OCI-LY7 (cell line): ENCODE measurements around the gene CIAO2B. TPM values are rescaled to one million over a fixed set of nuclear protein-coding genes. Genes with fewer than 3 reads are reported as not detected.
"Not testable (repeated sequence)": the region's sequence is repeated elsewhere in the genome, so short reads cannot be mapped to it uniquely, and the experiment has no call there.

Source experiments
- BruUV-seq: library from RNA; stranded (reverse); fragments of 400-500 nt; replicated peaks from 2 replicates; lab custom pipeline; 2021; lab: Mats Ljungman, UMichigan
- CTCF ChIA-PET: fragments of 300-600 bp; sonication (Branson Sonifier 250); formaldehyde crosslinking; loops from one replicate; lab custom pipeline; 2022; ENCODE audit warnings: antibody characterized with exemption; ENCODE audit not compliant: unreplicated experiment; lab: Charles Lee
- POLR2A ChIA-PET: fragments of 300-600 bp; sonication (Branson Sonifier 250); formaldehyde crosslinking; loops from one replicate; lab custom pipeline; 2022; ENCODE audit warnings: antibody characterized with exemption; lab: Charles Lee
- DNase-seq: peaks from one replicate; pipeline ENCODE4 v3.0.0-alpha.2; 2015; ENCODE audit warnings: low spot score
- H2AFZ ChIP-seq: fragments of 200-600 bp; sonication (generic), shearing (Covaris generic); 2 replicates; pipeline ENCODE4 v1.6.1; 2014; ENCODE audit warnings: mild to moderate bottlenecking, antibody characterized with exemption, low read length, moderate library complexity
- H3K27ac ChIP-seq: fragments of 200-600 bp; sonication (generic); 2 replicates; pipeline ENCODE4 v1.5.1; 2014; ENCODE audit warnings: mixed run types, low read depth, mild to moderate bottlenecking, moderate library complexity, low read length, inconsistent platforms; ENCODE audit not compliant: poor library complexity, severe bottlenecking
- H3K36me3 ChIP-seq: fragments of 200-600 bp; sonication (generic); 2 replicates; pipeline ENCODE4 v1.6.1; 2014; ENCODE audit warnings: mild to moderate bottlenecking, antibody characterized with exemption, low read length, moderate library complexity, mixed read lengths; ENCODE audit not compliant: insufficient read depth
- H3K4me1 ChIP-seq: fragments of 200-600 bp; sonication (generic); 2 replicates; pipeline ENCODE4 v1.5.1; 2014; ENCODE audit warnings: mild to moderate bottlenecking, low read length; ENCODE audit not compliant: insufficient read depth, poor library complexity, severe bottlenecking
- H3K4me2 ChIP-seq: fragments of 200-600 bp; sonication (generic); 2 replicates; pipeline ENCODE4 v1.6.1; 2014; ENCODE audit warnings: mild to moderate bottlenecking, low read length
- H3K4me3 ChIP-seq: fragments of 200-600 bp; sonication (generic); 2 replicates; pipeline ENCODE4 v1.5.1; 2014; ENCODE audit warnings: mild to moderate bottlenecking, low read depth, low read length; ENCODE audit not compliant: poor library complexity, severe bottlenecking
- H3K79me2 ChIP-seq: fragments of 200-600 bp; sonication (generic); 2 replicates; pipeline ENCODE4 v1.6.1; 2016; ENCODE audit warnings: low read depth, mild to moderate bottlenecking, low read length, moderate library complexity, mixed read lengths; ENCODE audit not compliant: insufficient read depth
- H3K9me2 ChIP-seq: fragments of 200-600 bp; sonication (generic); 2 replicates; pipeline ENCODE4 v1.6.1; 2016; ENCODE audit warnings: mild to moderate bottlenecking, low read length, mixed read lengths; ENCODE audit not compliant: insufficient read depth
- H3K9me3 ChIP-seq: fragments of 200-600 bp; sonication (generic); 2 replicates; pipeline ENCODE4 v1.6.1; 2014; ENCODE audit warnings: mild to moderate bottlenecking, mixed run types, low read length, mixed read lengths
- H4K20me1 ChIP-seq: fragments of 200-600 bp; sonication (generic); 2 replicates; pipeline ENCODE4 v1.6.1; 2014; ENCODE audit warnings: mild to moderate bottlenecking, antibody characterized with exemption, low read length, moderate library complexity, mixed read lengths; ENCODE audit not compliant: insufficient read depth
- CTCF ChIP-seq: fragments of 200-600 bp; sonication (generic); conservative IDR thresholded peaks from 2 replicates; pipeline ENCODE4 v1.5.1; 2014; ENCODE audit warnings: mild to moderate bottlenecking, antibody characterized with exemption, low read length, moderate library complexity, mixed read lengths
- EZH2phosphoT487 ChIP-seq: fragments of 200-600 bp; sonication (generic); IDR thresholded peaks from 2 replicates; pipeline ENCODE4 v1.6.1; 2018; ENCODE audit warnings: low read depth, borderline replicate concordance, mild to moderate bottlenecking, mixed run types, antibody characterized with exemption, low read length, moderate library complexity, mixed read lengths
- intact Hi-C: fragments of 100-400 bp; cut with micrococcal nuclease; formaldehyde crosslinking; loops from one replicate; pipeline ENCODE4 v1.10.0; 2022; ENCODE audit not compliant: unreplicated experiment
- total RNA-seq, 2 experiments: library from RNA; depleted of rRNA in 1 of 2; stranded (reverse); fragments of >200 nt in 1 of 2; shearing (Covaris generic) in 1 of 2; gene quantifications; 2 replicates each; pipeline ENCODE4 v1.2.3, GENCODE V29; 2014 to 2022

CIAO2B gene
- total RNA-seq, 2 experiments from 2014 or later: 76.4 to 133 TPM

GRCh38 chr16:66898207-66898606 is 36.0 kb downstream of the CIAO2B start:
- Histone ChIP-seq H3K9me2 (no peaks in the 10 kb centered on the region), H3K79me2 (no peaks in the 10 kb centered on the region), H3K36me3 (no peaks in the 10 kb centered on the region), H4K20me1 (no peaks in the 10 kb centered on the region), H3K4me3 (no peak overlapping the region), H2AFZ (no peak overlapping the region), H3K4me2 (no peak overlapping the region), H3K9me3 (no peaks in the 10 kb centered on the region), H3K27ac (no peak overlapping the region), H3K4me1 (no peaks in the 10 kb centered on the region)
- TF ChIP-seq EZH2phosphoT487: no peak
- TF ChIP-seq CTCF: no peak
- ChIA-PET POLR2A (interaction anchor here (0.7 kb wide), 1 partner anchor 11 kb away, joined by 3 read pairs; no protein-coding TSS in a partner anchor), CTCF (no interaction called here)
- BruUV-seq: no TSS peak
- intact Hi-C loops: loop anchor here (5.0 kb wide), 2 partner anchors 34 to 54 kb away; partner anchors contain the start of gene CIAO2B
- no peak for DNase-seq

GRCh38 chr16:66896682-66897081 is 37.5 kb downstream of the CIAO2B start:
- CTCF ChIA-PET, BruUV-seq, H3K4me1 ChIP-seq, H3K27ac ChIP-seq, H4K20me1 ChIP-seq, H3K4me2 ChIP-seq, H2AFZ ChIP-seq, DNase-seq, H3K9me2 ChIP-seq, H3K36me3 ChIP-seq, H3K4me3 ChIP-seq, H3K9me3 ChIP-seq, H3K79me2 ChIP-seq: not testable (repeated sequence)
- intact Hi-C loops: loop anchor here (5.0 kb wide), 2 partner anchors 36 to 56 kb away; partner anchors contain the start of gene CIAO2B
- POLR2A ChIA-PET: interaction anchor here (0.9 kb wide), 1 partner anchor 47 kb away, joined by 5 read pairs; no protein-coding TSS in a partner anchor

- BruUV-seq: no TSS peak
- no peak for DNase-seq
- no peaks in the 10 kb centered on the region for H4K20me1 ChIP-seq
- CTCF ChIA-PET: no interaction called here
- no peak for TF ChIP-seq EZH2phosphoT487
- no peaks in the 10 kb centered on the region for H3K4me1 ChIP-seq
- no peak overlapping the region for H2AFZ ChIP-seq
- H3K9me2 ChIP-seq: no peaks in the 10 kb centered on the region
- H3K36me3 ChIP-seq: peaks cover 4% of the 10 kb centered on the region
- no peaks in the 10 kb centered on the region for H3K79me2 ChIP-seq
- no peaks in the 10 kb centered on the region for H3K9me3 ChIP-seq
- no peak overlapping the region for H3K4me3 ChIP-seq
- intact Hi-C loops: loop anchor here (5.0 kb wide), 2 partner anchors 36 to 56 kb away; partner anchors contain the start of gene CIAO2B
- no peak overlapping the region for H3K27ac ChIP-seq
- H3K4me2 ChIP-seq: no peak overlapping the region
- POLR2A ChIA-PET: interaction anchor here (0.9 kb wide), 1 partner anchor 48 kb away, joined by 5 read pairs; no protein-coding TSS in a partner anchor
Observed at GRCh38 chr16:66895999-66896398, 38.2 kb downstream of the CIAO2B start.
